Sigmoid colon (tissue), 7 donors: ENCODE data around the gene CCL19. TPM values are rescaled to one million over a fixed set of nuclear protein-coding genes. Genes with fewer than 3 reads are reported as not detected.
A peak's percentile ranks its signal among the peaks of the same experiment; 100 is the strongest.
"Not testable (repeated sequence)": the region's sequence is repeated elsewhere in the genome, so short reads cannot be mapped to it uniquely, and the experiment has no call there.

Source experiments
- DNase-seq: peaks from one replicate; pipeline ENCODE4 v3.0.0-alpha.2; 2019
- H3K27ac ChIP-seq, 4 donors: fragments of 200-600 bp; sonication (generic); one replicate each; pipeline ENCODE4 v1.5.1; 2016 to 2019; ENCODE audit warnings: mild to moderate bottlenecking in 1 of 4
- H3K27me3 ChIP-seq, 3 donors: fragments of 200-600 bp; sonication (generic); one replicate each; pipeline ENCODE4 v1.5.1; 2019; ENCODE audit warnings: mild to moderate bottlenecking in 1 of 3
- H3K36me3 ChIP-seq, 4 donors: fragments of 200-600 bp; sonication (generic); one replicate each; pipeline ENCODE4 v1.5.1; 2016 to 2019
- H3K4me1 ChIP-seq, 4 donors: fragments of 200-600 bp; sonication (generic); one replicate each; pipeline ENCODE4 v1.5.1; 2017 to 2019
- H3K4me3 ChIP-seq, 4 donors: fragments of 200-600 bp; sonication (generic); one replicate each; pipeline ENCODE4 v1.5.1; 2017 to 2019; ENCODE audit warnings: mild to moderate bottlenecking in 2 of 4, moderate library complexity in 1 of 4
- H3K9me3 ChIP-seq, 4 donors: fragments of 200-600 bp in 3 of 4; sonication (generic) in 3 of 4; one replicate each; pipeline versions ENCODE4 v1.5.1 to v1.6.1; 2013 to 2019
- CTCF ChIP-seq, 4 experiments: fragments of 450-650 bp in 3 of 4; fragments of 200-600 bp in 1 of 4; IDR thresholded peaks; one replicate each; pipeline ENCODE4 v1.5.1; 2016 to 2019; ENCODE audit warnings: antibody characterized with exemption in 4 of 4, mild to moderate bottlenecking in 3 of 4, moderate library complexity in 2 of 4
- EP300 ChIP-seq, 4 donors: sonication (generic); formaldehyde crosslinking; IDR thresholded peaks; one replicate each; pipeline ENCODE4 v1.6.1; 2017; ENCODE audit warnings: antibody characterized with exemption in 4 of 4
- POLR2A ChIP-seq, 2 donors: fragments of 450-650 bp; IDR thresholded peaks; one replicate each; pipeline ENCODE4 v1.6.1; 2016; ENCODE audit warnings: antibody characterized with exemption in 2 of 2, mild to moderate bottlenecking in 2 of 2, moderate library complexity in 2 of 2
- POLR2AphosphoS5 ChIP-seq, 4 donors: sonication (generic); formaldehyde crosslinking; IDR thresholded peaks; one replicate each; pipeline ENCODE4 v1.6.1; 2017; ENCODE audit warnings: antibody characterized with exemption in 4 of 4
- WGBS, 2 donors: extraction: QIAGEN DNeasy Blood & Tissue Kit; methylation state at CpG; one replicate each; pipeline ENCODE4 v1.1.7; 2013; 5-methylcytosine and 5-hydroxymethylcytosine counted together
- intact Hi-C: fragments of 100-400 bp; cut with DNase I; formaldehyde crosslinking; loops from one replicate; pipeline ENCODE4 v1.15.1; 2023
- polyA plus RNA-seq, 3 donors: library from polyadenylated mRNA; stranded (reverse); fragments of 200-250 nt; gene quantifications; one replicate each; pipeline ENCODE4 v1.2.3, GENCODE V29; 2013
- total RNA-seq, 4 donors: library from RNA; depleted of rRNA; stranded (reverse); fragments of >200 nt; gene quantifications; one replicate each; pipeline ENCODE4 v1.1.0, GENCODE V29; 2016
- donor health status: healthy with polysubstance abuse.
- donor health status: Bipolar disorder and iron deficiency.
- donor health status: healthy.

The CCL19 gene
- total and polyA plus RNA-seq, 7 donors = 1.8 to 415 (median 3.8) TPM; not detected in 3

GRCh38 chr9:34732478-34732877, 41.4 kb upstream of the CCL19 start:
- intact Hi-C loops = no loop called here
- no peaks in the 10 kb centered on the region for H3K9me3 ChIP-seq

GRCh38 chr9:34723141-34723540, 32.1 kb upstream of the CCL19 start:
- 91 to 95% methylated on average over 11 of the region's 11 CpGs for WGBS, 2 donors
- no peaks in the 10 kb centered on the region for H3K36me3 ChIP-seq

More at GRCh38 chr9:34732478-34732877, 41.4 kb upstream of the CCL19 start:
- H3K27me3 ChIP-seq = no peaks in the 10 kb centered on the region
- TF ChIP-seq POLR2AphosphoS5 (IDR thresholded peaks at IDR 0.05) (no peak), CTCF (IDR thresholded peaks at IDR 0.05) (no peak), EP300 (IDR thresholded peaks at IDR 0.05) (no peak), POLR2A (IDR thresholded peaks at IDR 0.05) (no peak)
- 85 to 94% methylated on average over 1 of the region's 1 CpG for WGBS, 2 donors
- H3K27ac ChIP-seq = no peak overlapping the region
- DNase-seq = no peak
- H3K4me3 ChIP-seq = no peak overlapping the region
- H3K4me1 ChIP-seq = peaks cover 0 to 27% (median 11%) of the 10 kb centered on the region in 4 donors
- H3K36me3 ChIP-seq = no peaks in the 10 kb centered on the region

GRCh38 chr9:34719769-34720025, 28.6 kb upstream of the CCL19 start:
- H3K4me3 ChIP-seq, H3K27ac ChIP-seq, intact Hi-C loops, DNase-seq, H3K9me3 ChIP-seq, H3K36me3 ChIP-seq, H3K4me1 ChIP-seq, H3K27me3 ChIP-seq: not testable (repeated sequence)
- TF ChIP-seq POLR2AphosphoS5 (IDR thresholded peaks at IDR 0.05) = peak in 1 of 4 donors; percentile 9

More at GRCh38 chr9:34723141-34723540, 32.1 kb upstream of the CCL19 start:
- DNase-seq = no peak
- H3K27ac ChIP-seq = no peak overlapping the region
- peaks cover 0 to 2% (median 0%) of the 10 kb centered on the region in 4 donors for H3K4me1 ChIP-seq
- no peak overlapping the region for H3K4me3 ChIP-seq
- TF ChIP-seq EP300 (IDR thresholded peaks at IDR 0.05) = no peak
- TF ChIP-seq POLR2A (IDR thresholded peaks at IDR 0.05) = no peak
- TF ChIP-seq CTCF (IDR thresholded peaks at IDR 0.05) = no peak
- H3K27me3 ChIP-seq = no peaks in the 10 kb centered on the region
- intact Hi-C loops = no loop called here
- H3K9me3 ChIP-seq = no peaks in the 10 kb centered on the region

- peaks cover 0 to 4% (median 0%) of the 10 kb centered on the region in 4 donors for H3K4me1 ChIP-seq
- H3K4me3 ChIP-seq = no peak overlapping the region
- intact Hi-C loops = no loop called here
- no peak for DNase-seq
- no peaks in the 10 kb centered on the region for H3K27me3 ChIP-seq
- H3K27ac ChIP-seq = no peak overlapping the region
- WGBS, 2 donors = 86 to 92% methylated on average over 8 of the region's 8 CpGs
- H3K9me3 ChIP-seq = no peaks in the 10 kb centered on the region
- TF ChIP-seq POLR2A (IDR thresholded peaks at IDR 0.05) (no peak), CTCF (IDR thresholded peaks at IDR 0.05) (no peak), EP300 (IDR thresholded peaks at IDR 0.05) (no peak), POLR2AphosphoS5 (IDR thresholded peaks at IDR 0.05) (no peak)
- H3K36me3 ChIP-seq = no peaks in the 10 kb centered on the region
Observed at GRCh38 chr9:34719021-34719768, 28.1 kb upstream of the CCL19 start.

- no peak for DNase-seq
- no peaks in the 10 kb centered on the region for H3K27me3 ChIP-seq
- TF ChIP-seq CTCF (IDR thresholded peaks at IDR 0.05) = no peak
- no peak for TF ChIP-seq POLR2A (IDR thresholded peaks at IDR 0.05)
- no peak for TF ChIP-seq EP300 (IDR thresholded peaks at IDR 0.05)
- no peak for TF ChIP-seq POLR2AphosphoS5 (IDR thresholded peaks at IDR 0.05)
- H3K9me3 ChIP-seq = no peaks in the 10 kb centered on the region
- 69 to 80% methylated on average over 3 of the region's 3 CpGs for WGBS, 2 donors
- no peak overlapping the region for H3K27ac ChIP-seq
- H3K4me1 ChIP-seq = peaks cover 0 to 4% (median 0%) of the 10 kb centered on the region in 4 donors
- H3K36me3 ChIP-seq = no peaks in the 10 kb centered on the region
- no peak overlapping the region for H3K4me3 ChIP-seq
- intact Hi-C loops = no loop called here
Observed at GRCh38 chr9:34717996-34718614, 27.0 kb upstream of the CCL19 start.
